ENCODE data around the gene FFAR4.

GRCh38 chr10:93620925-93621324 is 54.5 kb downstream of the FFAR4 start:
- TF ChIP-seq CTCF (IDR thresholded peaks at IDR 0.05; ENCODE audit: insufficient read depth, low read length) (no peak), POLR2AphosphoS5 (IDR thresholded peaks at IDR 0.05; ENCODE audit: low read depth) (no peak), REST (IDR thresholded peaks at IDR 0.05; ENCODE audit: insufficient replicate concordance, low read depth) (no peak)
